Activated naive CD4-positive, alpha-beta T cell treated with Interleukin-2 at 50 U/mL for 16 hours (primary cell): ENCODE data around the gene CHRNB4.

ENCODE experiments used
- DNase-seq: peaks from one replicate; pipeline ENCODE4 v3.0.0-alpha.2; 2020

CHRNB4 gene

GRCh38 chr15:78667578-78668236 is 26.7 kb upstream of the CHRNB4 start:
- no peak for DNase-seq

DNA sequence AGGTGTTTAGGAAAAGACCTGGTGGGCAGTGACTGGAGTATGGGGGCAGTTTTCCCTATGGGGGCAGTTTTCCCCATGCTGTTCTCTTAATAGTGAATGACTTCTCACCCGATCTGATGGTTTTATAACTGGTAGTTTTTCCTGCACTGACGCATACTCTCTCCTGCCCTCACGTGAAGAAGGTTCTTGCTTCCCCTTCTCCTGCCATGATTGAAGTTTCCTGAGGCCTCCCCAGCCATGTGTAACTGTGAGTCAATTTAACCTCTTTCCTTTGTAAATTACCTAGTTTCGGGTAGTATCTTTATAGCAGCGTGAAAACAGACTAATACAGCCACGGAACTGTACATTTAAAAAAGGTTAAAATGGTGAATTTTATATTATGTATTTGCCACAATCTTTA is 25.0 kb upstream of the CHRNB4 start:
- DNase-seq, result no peak

- no peak for DNase-seq
Measured at GRCh38 chr15:78663703-78664102, 22.7 kb upstream of the CHRNB4 start.

DNA sequence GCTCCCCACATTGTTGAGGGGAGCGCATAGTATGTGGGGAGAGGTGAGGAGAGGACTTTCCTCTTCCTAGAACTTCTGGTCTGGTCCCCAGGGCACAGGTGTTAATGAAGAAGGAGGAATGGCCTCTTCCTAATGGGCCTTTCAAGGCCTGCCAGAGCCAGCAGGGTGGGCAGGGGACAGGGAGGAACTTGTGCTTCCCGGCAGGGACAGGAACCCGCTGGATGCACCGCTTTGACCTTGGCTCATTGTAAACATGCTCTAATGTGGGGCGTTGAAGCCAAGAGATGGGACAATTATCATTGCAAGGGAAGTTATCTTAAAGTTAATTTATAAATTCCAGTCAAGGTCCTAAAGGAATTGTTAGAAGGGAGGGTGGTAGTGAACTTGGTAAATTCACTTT is 21.0 kb upstream of the CHRNB4 start:
- no peak for DNase-seq

GRCh38 chr15:78661001-78661400 is 20.0 kb upstream of the CHRNB4 start:
- DNase-seq, result no peak

- DNase-seq, result no peak
Measured at GRCh38 chr15:78660584-78660983, 19.6 kb upstream of the CHRNB4 start.

DNA sequence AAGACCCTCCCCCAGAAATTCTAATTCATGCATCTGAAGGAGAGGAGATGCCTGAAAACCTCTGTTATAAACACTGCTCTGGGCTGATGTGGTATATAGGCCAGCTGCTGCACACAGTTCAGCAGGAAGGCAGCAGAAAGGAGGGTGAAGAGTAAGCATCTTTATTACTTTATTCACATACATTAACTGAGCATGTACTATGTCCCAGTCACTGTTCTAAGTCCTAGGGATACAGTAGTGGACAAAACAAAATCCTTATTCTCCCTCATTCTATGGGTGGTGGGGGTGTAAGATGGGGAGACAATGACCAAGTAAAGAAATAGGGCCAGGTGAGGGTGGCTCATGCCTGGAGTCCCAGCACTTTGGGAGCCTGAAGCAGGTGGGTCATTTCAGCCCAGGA is 17.8 kb upstream of the CHRNB4 start:
- no peak for DNase-seq

- no peak for DNase-seq
Measured at GRCh38 chr15:78654272-78654671, 13.3 kb upstream of the CHRNB4 start.

GRCh38 chr15:78651930-78652615 is 11.1 kb upstream of the CHRNB4 start:
- no peak for DNase-seq

- no peak for DNase-seq
Measured at GRCh38 chr15:78651007-78651406, 10.0 kb upstream of the CHRNB4 start.

DNA sequence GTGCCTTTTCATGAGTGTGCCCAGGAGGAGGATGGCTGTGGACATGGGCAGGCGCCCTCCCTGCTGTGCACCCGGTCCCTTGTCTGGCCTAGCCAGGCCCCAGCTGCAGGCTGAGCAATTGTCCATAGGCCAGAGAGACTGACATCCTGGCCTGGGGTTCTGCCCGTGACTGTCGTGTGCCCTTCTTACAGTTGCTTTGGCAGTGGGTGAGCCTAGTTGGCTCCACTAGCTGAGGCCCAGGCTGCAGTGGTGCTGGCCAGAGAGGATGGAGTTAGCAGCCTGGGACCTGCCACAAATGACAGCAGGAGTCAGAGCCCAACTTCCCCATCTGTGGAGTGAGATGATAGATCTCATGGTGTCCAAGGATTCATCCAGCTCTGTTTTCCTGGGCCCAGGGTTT is 9.0 kb upstream of the CHRNB4 start:
- no peak for DNase-seq

DNA sequence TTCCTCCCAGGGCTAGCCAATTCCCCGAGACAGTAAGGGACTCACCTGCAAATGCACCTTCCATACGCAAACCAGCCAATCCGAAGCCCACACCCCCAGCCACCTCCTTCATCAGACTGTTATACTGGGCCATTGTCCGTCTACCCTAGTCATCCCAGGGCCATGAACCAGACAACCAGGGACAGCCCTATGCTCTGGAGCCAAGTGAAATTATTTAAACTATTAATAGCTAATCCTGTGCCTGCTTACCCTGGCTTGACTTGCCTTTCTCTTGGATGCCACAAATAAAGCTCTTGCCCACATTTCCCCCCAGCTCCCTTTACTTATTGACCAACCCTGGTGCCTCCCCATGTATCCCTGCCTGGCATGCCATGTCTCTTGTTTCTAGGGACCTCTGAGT is 4.0 kb upstream of the CHRNB4 start:
- DNase-seq, result no peak

DNA sequence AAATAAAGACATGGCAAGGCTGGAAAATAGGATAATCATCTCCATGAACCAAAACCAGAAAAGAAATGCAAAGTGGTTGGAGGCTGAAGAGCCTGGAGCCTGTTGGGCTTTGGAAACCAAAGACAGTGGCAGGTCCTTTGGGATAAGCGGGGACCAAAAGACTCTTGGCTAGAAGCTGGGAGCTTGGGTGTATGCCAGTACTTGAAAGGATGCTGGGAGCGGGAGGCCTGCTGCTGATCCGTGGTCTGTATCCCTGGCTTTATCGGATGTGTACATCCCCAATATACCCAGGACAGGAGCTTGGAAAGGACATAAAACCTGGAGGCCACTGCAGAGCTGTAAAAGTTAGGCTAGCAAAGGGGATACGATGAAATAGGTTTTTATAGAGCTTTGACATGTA is 1.3 kb upstream of the CHRNB4 start:
- no peak for DNase-seq

DNA sequence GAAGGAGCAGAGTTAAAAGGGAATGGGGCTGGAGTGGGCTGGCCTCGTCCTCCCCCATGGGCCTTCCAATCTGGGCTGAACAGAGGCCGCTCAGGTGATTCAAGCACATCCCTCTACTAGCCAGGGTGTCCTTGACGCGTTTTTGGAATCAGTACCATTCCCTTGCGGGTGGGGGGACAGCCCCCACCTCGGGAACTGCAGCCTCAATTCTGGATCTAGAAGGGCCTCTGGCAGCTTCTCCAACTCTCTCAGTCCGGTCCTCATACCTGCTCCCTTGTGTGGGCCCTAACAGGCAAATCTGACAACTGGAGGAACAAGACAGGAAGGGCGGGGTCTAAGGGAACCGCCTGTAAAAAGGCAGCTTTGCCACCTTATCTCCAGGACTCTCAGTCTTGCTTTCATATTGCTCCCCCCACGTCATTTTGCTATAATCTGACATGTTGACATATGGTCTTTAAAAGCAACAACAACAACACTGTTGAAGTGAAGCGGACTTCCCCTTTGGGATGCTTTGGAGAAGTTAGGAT is 802 bp upstream of the CHRNB4 start:
- no peak for DNase-seq

GRCh38 chr15:78640527-78641101 is 396 bp downstream of the CHRNB4 start:
- peak; percentile 3 for DNase-seq

- peak; percentile 31 for DNase-seq
Measured at GRCh38 chr15:78638658-78639314, 2.2 kb downstream of the CHRNB4 start.

DNA sequence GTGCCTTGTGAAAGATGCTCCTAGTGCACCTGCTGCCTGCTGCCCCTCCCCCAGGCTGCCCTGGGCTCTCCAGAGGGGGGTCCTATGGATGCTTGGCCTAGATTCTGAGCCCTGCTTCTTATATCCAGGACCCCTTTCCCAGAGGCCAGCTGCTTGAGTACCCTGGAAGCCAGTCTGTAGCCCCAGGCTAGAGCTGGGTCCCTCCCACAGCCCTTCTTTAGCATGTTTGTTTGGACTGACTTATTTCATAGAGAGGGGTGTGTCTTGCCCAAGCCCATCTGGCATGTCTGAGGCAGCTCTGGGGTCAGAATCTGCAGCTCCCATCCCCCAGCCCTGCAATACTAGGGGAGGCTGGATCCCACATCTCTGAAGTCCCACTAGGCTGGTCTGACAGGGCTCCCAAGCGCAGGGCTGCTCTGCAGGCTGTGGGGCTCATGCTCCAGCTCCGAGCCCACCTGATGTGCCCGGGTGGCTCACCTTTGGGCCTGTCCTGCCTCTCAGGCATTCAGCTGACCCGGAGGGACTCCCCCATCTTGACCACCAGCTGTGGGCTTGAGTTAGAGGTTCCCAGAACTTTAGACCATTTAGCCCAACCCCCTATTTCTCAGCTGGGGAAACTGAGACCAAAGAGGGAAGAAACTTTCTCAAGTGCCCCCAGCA is 3.1 kb downstream of the CHRNB4 start:
- no peak for DNase-seq

GRCh38 chr15:78636378-78636859 is 4.6 kb downstream of the CHRNB4 start:
- DNase-seq, result no peak

GRCh38 chr15:78635346-78635745 is 5.7 kb downstream of the CHRNB4 start:
- no peak for DNase-seq

- no peak for DNase-seq
Measured at GRCh38 chr15:78634210-78635145, 6.5 kb downstream of the CHRNB4 start.

DNA sequence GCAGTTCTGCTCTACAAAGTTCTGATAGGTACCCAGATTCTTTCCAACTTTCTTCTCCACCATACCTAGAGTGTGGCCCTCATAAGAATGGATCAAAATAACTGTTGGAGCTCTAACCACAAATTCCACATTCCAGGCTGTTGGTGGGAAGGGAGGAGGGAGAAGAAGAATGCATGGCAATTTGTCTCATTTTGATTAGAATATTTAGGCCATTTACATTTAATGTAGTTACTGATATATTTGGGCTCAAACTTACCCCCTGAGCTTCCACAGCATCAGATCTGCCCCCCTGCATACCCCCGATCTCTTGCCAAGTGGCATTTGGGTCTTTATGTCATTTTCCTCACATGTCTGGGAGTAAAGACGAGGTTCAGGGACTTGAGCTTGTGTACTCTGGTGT is 7.7 kb downstream of the CHRNB4 start:
- no peak for DNase-seq
